ENCODE results near the gene ACAA1. TPM values are rescaled to one million over a fixed set of nuclear protein-coding genes. Genes with fewer than 3 reads are reported as not detected.
"Not testable (repeated sequence)": the region's sequence is repeated elsewhere in the genome, so short reads cannot be mapped to it uniquely, and the experiment has no call there.

Gene ACAA1
- total RNA-seq, 2 donors from 2014 or later = 40.1 to 43.7 TPM

DNA sequence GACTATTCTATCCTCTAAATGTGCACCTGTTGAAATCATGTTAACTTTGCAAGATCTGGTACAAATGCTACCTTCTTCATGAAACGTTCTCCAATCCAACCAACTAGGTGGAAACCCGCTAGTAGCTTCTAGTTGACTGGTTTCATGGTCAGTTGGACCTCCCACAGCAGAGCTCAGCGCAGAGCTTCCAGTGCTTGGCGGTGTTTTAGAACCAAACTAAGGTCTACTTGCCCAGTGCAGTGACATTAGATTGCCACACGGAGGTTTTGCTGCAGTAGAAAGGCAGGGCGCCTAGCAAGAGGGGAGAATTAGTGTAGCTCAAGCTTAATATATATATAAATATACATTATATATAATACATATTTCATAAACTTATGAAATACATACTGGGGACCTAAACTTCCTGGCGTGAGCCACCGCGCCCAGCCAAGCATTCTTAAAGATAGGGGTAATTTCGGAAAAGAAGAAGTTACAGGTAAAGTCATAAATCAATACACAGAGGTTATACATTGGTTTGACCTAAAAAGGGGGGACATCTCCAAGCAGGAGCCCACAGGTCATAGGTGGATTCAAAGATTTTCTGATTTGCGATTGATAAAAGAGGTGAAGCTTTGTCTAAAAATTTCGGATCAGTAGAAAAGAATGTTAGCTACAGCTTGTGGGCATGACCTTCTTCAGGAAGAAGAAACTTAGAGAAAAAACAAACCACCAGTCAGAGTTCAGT is 26.4 kb upstream of the ACAA1 start:
- Histone ChIP-seq H3K9ac (ENCODE audit: extremely low read depth, low read length, poor library complexity, severe bottlenecking) (no peak overlapping the region), H3K9me3 (ENCODE audit: control insufficient read depth, low read length) (no peaks in the 10 kb centered on the region), H3K36me3 (ENCODE audit: control insufficient read depth, insufficient read depth, low read length) (no peaks in the 10 kb centered on the region), H3K4me3 (ENCODE audit: low read length) (no peak overlapping the region), H3K27me3 (ENCODE audit: control insufficient read depth, insufficient read depth, low read length, poor library complexity, severe bottlenecking) (no peaks in the 10 kb centered on the region), H3K4me1 (ENCODE audit: control insufficient read depth, insufficient read depth, low read length) (no peaks in the 10 kb centered on the region), H3K27ac (ENCODE audit: low read depth, low read length) (no peak overlapping the region)
- WGBS, 2 experiments (ENCODE audit: insufficient coverage in 1 of 2, insufficient read length in 1 of 2) = 85 to 88% methylated on average over 9 to 11 of the region's 12 CpGs
- Mint-ChIP-seq H3K27me3 (ENCODE audit: insufficient read depth) (no peaks in the 10 kb centered on the region), H3K36me3 (ENCODE audit: low read depth) (no peaks in the 10 kb centered on the region), H3K4me3 (no peak overlapping the region), H3K4me1 (peaks cover 9% of the 10 kb centered on the region), H3K27ac (no peak overlapping the region), H3K9me3 (no peaks in the 10 kb centered on the region)
- TF ChIP-seq, protein P1, sequence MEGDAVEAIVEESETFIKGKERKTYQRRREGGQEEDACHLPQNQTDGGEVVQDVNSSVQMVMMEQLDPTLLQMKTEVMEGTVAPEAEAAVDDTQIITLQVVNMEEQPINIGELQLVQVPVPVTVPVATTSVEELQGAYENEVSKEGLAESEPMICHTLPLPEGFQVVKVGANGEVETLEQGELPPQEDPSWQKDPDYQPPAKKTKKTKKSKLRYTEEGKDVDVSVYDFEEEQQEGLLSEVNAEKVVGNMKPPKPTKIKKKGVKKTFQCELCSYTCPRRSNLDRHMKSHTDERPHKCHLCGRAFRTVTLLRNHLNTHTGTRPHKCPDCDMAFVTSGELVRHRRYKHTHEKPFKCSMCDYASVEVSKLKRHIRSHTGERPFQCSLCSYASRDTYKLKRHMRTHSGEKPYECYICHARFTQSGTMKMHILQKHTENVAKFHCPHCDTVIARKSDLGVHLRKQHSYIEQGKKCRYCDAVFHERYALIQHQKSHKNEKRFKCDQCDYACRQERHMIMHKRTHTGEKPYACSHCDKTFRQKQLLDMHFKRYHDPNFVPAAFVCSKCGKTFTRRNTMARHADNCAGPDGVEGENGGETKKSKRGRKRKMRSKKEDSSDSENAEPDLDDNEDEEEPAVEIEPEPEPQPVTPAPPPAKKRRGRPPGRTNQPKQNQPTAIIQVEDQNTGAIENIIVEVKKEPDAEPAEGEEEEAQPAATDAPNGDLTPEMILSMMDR (conservative IDR thresholded peaks at IDR 0.05) = peak; percentile 56
- peak; percentile 54 for DNase-seq

DNA sequence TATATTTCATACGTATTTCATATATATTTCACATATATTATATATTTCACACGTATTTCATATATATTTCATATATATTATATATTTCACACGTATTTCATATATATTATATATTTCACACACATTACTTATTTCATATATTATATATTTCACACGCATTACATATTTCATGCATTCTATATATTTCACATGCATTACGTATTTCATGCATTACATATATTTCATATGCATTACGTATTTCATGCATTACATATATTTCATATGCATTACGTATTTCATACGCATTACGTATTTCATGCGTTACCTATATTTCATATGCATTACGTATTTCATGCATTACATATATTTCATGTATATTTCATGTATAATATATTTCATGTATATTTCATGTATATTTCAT is 23.8 kb upstream of the ACAA1 start:
- not testable (repeated sequence) for H3K9me3 ChIP-seq (ENCODE audit: control insufficient read depth, low read length); H3K27me3 ChIP-seq (ENCODE audit: control insufficient read depth, insufficient read depth, low read length, poor library complexity, severe bottlenecking); H3K4me3 Mint-ChIP-seq; H3K4me1 Mint-ChIP-seq; H3K9ac ChIP-seq (ENCODE audit: extremely low read depth, low read length, poor library complexity, severe bottlenecking); H3K36me3 Mint-ChIP-seq (ENCODE audit: low read depth); H3K27ac Mint-ChIP-seq; H3K4me1 ChIP-seq (ENCODE audit: control insufficient read depth, insufficient read depth, low read length); H3K4me3 ChIP-seq (ENCODE audit: low read length); H3K36me3 ChIP-seq (ENCODE audit: control insufficient read depth, insufficient read depth, low read length); H3K9me3 Mint-ChIP-seq; H3K27ac ChIP-seq (ENCODE audit: low read depth, low read length); DNase-seq; H3K27me3 Mint-ChIP-seq (ENCODE audit: insufficient read depth)
- 97% methylated on average over 5 to 7 of the region's 11 CpGs for WGBS, 2 experiments (ENCODE audit: insufficient coverage in 1 of 2, insufficient read length in 1 of 2)

DNA sequence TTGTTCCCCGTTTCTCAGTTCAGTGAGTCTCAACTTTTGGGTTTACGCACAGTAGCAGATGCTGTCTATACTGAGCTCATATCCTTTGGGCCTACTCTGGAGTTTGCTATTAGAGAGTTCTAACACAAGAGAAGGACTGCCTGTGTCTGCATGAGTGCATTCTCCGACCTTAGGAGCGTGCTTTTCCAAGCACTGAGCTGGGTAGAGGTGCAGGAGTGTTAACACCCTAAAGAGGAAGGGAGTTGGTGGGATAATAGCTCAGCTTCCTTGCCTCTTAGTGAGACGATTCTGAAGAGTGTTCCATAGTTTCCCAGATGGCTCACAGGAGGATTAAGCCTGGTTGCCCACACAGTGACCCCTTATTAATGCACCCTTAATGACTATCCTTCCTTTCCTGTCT is 21.5 kb upstream of the ACAA1 start:
- no peak overlapping the region for H3K27ac Mint-ChIP-seq
- H3K4me1 Mint-ChIP-seq = no peaks in the 10 kb centered on the region
- 88 to 96% methylated on average over 3 to 5 of the region's 5 CpGs for WGBS, 2 experiments (ENCODE audit: insufficient coverage in 1 of 2, insufficient read length in 1 of 2)
- no peak overlapping the region for H3K4me3 ChIP-seq (ENCODE audit: low read length)
- no peak for DNase-seq
- no peaks in the 10 kb centered on the region for H3K9me3 Mint-ChIP-seq
- H3K27ac ChIP-seq (ENCODE audit: low read depth, low read length) = no peak overlapping the region
- H3K27me3 ChIP-seq (ENCODE audit: control insufficient read depth, insufficient read depth, low read length, poor library complexity, severe bottlenecking) = no peaks in the 10 kb centered on the region
- H3K9me3 ChIP-seq (ENCODE audit: control insufficient read depth, low read length) = no peaks in the 10 kb centered on the region
- H3K4me3 Mint-ChIP-seq = no peak overlapping the region
- H3K27me3 Mint-ChIP-seq (ENCODE audit: insufficient read depth) = no peaks in the 10 kb centered on the region
- H3K36me3 ChIP-seq (ENCODE audit: control insufficient read depth, insufficient read depth, low read length) = no peaks in the 10 kb centered on the region
- no peaks in the 10 kb centered on the region for H3K4me1 ChIP-seq (ENCODE audit: control insufficient read depth, insufficient read depth, low read length)
- H3K9ac ChIP-seq (ENCODE audit: extremely low read depth, low read length, poor library complexity, severe bottlenecking) = no peak overlapping the region
- TF ChIP-seq, protein P1 (conservative IDR thresholded peaks at IDR 0.05) = no peak
- H3K36me3 Mint-ChIP-seq (ENCODE audit: low read depth) = no peaks in the 10 kb centered on the region

DNA sequence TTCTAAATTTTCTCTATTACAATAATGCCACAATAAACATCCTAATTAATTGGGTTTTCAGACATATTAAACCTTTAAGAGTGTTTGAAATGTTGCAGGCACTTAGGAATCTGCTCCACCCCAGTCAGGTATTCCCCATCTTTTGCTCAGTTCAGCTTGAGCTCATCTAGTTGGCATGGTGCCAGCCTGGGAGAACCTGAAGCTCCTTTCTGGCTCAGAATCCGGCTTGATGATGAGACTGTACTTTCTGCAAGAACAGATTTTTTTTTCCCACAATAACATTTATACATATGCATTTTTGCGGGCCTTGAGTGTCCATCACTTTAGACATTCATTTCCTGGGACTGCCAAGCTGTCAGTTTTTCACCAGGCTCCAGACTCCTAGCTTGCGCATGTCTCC is 20.7 kb upstream of the ACAA1 start:
- Histone ChIP-seq H3K9me3 (ENCODE audit: control insufficient read depth, low read length) (no peaks in the 10 kb centered on the region), H3K27ac (ENCODE audit: low read depth, low read length) (no peak overlapping the region), H3K9ac (ENCODE audit: extremely low read depth, low read length, poor library complexity, severe bottlenecking) (no peak overlapping the region), H3K36me3 (ENCODE audit: control insufficient read depth, insufficient read depth, low read length) (no peaks in the 10 kb centered on the region), H3K4me1 (ENCODE audit: control insufficient read depth, insufficient read depth, low read length) (no peaks in the 10 kb centered on the region), H3K4me3 (ENCODE audit: low read length) (no peak overlapping the region), H3K27me3 (ENCODE audit: control insufficient read depth, insufficient read depth, low read length, poor library complexity, severe bottlenecking) (no peaks in the 10 kb centered on the region)
- Mint-ChIP-seq H3K4me1 (no peaks in the 10 kb centered on the region), H3K4me3 (no peak overlapping the region), H3K9me3 (no peaks in the 10 kb centered on the region), H3K36me3 (ENCODE audit: low read depth) (no peaks in the 10 kb centered on the region), H3K27ac (no peak overlapping the region), H3K27me3 (ENCODE audit: insufficient read depth) (no peaks in the 10 kb centered on the region)
- WGBS, 2 experiments (ENCODE audit: insufficient coverage in 1 of 2, insufficient read length in 1 of 2) = 92 to 100% methylated on average over 2 to 3 of the region's 3 CpGs
- TF ChIP-seq, protein P1 (conservative IDR thresholded peaks at IDR 0.05) = no peak
- DNase-seq = no peak
